HEK293 (cell line): ENCODE results near the gene HES7.
A peak's percentile ranks its signal among the peaks of the same experiment; 100 is the strongest.

Experiments used
- KLF10 ChIP-seq: fragments of 450-650 bp; IDR thresholded peaks from 2 replicates; pipeline ENCODE4 v1.5.1; 2018; ENCODE audit warnings: missing biosample characterization, mild to moderate bottlenecking, missing genetic modification characterization
- SCRT2 ChIP-seq: fragments of 450-650 bp; formaldehyde crosslinking; IDR thresholded peaks from 2 replicates; pipeline ENCODE4 v1.5.1; 2016; ENCODE audit warnings: missing biosample characterization, missing genetic modification characterization
- YY1 ChIP-seq: fragments of 450-650 bp; formaldehyde crosslinking; IDR thresholded peaks from 2 replicates; pipeline ENCODE4 v1.5.1; 2018; ENCODE audit warnings: missing biosample characterization, missing genetic modification characterization
- YY2 ChIP-seq: fragments of 450-650 bp; formaldehyde crosslinking; IDR thresholded peaks from 2 replicates; pipeline ENCODE4 v1.5.1; 2016; ENCODE audit warnings: missing biosample characterization, missing genetic modification characterization
- ZBTB17 ChIP-seq: fragments of 450-650 bp; formaldehyde crosslinking; IDR thresholded peaks from 2 replicates; pipeline ENCODE4 v1.5.1; 2016; ENCODE audit warnings: missing biosample characterization, missing genetic modification characterization
- ZFP69B ChIP-seq: fragments of 450-650 bp; formaldehyde crosslinking; IDR thresholded peaks from 2 replicates; pipeline ENCODE4 v1.5.1; 2016; ENCODE audit warnings: missing biosample characterization, missing genetic modification characterization
- ZNF10 ChIP-seq: fragments of 450-650 bp; formaldehyde crosslinking; IDR thresholded peaks from 2 replicates; pipeline ENCODE4 v1.5.1; 2017; ENCODE audit warnings: missing biosample characterization, missing genetic modification characterization
- ZNF112 ChIP-seq: fragments of 450-650 bp; formaldehyde crosslinking; IDR thresholded peaks from 2 replicates; pipeline ENCODE4 v1.5.0; 2017; ENCODE audit warnings: missing biosample characterization, missing genetic modification characterization
- ZNF239 ChIP-seq: fragments of 450-650 bp; formaldehyde crosslinking; IDR thresholded peaks from 2 replicates; pipeline ENCODE4 v1.5.1; 2016; ENCODE audit warnings: missing biosample characterization, missing genetic modification characterization
- ZNF302 ChIP-seq: fragments of 450-650 bp; formaldehyde crosslinking; IDR thresholded peaks from 2 replicates; pipeline ENCODE4 v1.5.1; 2016; ENCODE audit warnings: missing biosample characterization, missing genetic modification characterization, low read depth
- ZNF311 ChIP-seq: fragments of 450-650 bp; formaldehyde crosslinking; IDR thresholded peaks from 2 replicates; pipeline ENCODE4 v1.5.1; 2017; ENCODE audit warnings: missing biosample characterization, missing genetic modification characterization, borderline replicate concordance
- ZNF433 ChIP-seq: fragments of 450-650 bp; formaldehyde crosslinking; IDR thresholded peaks from 2 replicates; pipeline ENCODE4 v1.5.1; 2016; ENCODE audit warnings: missing biosample characterization, missing genetic modification characterization, low read depth
- ZNF521 ChIP-seq: fragments of 450-650 bp; formaldehyde crosslinking; IDR thresholded peaks from 2 replicates; pipeline ENCODE4 v1.5.1; 2017; ENCODE audit warnings: missing biosample characterization, mild to moderate bottlenecking, missing genetic modification characterization
- ZNF530 ChIP-seq: fragments of 450-650 bp; formaldehyde crosslinking; IDR thresholded peaks from 2 replicates; pipeline ENCODE4 v1.5.1; 2016; ENCODE audit warnings: low read depth, missing biosample characterization, missing genetic modification characterization
- ZNF549 ChIP-seq: fragments of 450-650 bp; IDR thresholded peaks from 2 replicates; pipeline ENCODE4 v1.5.1; 2018; ENCODE audit warnings: missing biosample characterization, missing genetic modification characterization, mild to moderate bottlenecking, inconsistent platforms, moderate library complexity
- ZNF585B ChIP-seq: fragments of 450-650 bp; formaldehyde crosslinking; IDR thresholded peaks from 2 replicates; pipeline ENCODE4 v1.5.1; 2016; ENCODE audit warnings: missing biosample characterization, missing genetic modification characterization
- ZNF624 ChIP-seq: fragments of 450-650 bp; formaldehyde crosslinking; IDR thresholded peaks from 2 replicates; pipeline ENCODE4 v1.5.1; 2017; ENCODE audit warnings: missing biosample characterization, missing genetic modification characterization
- ZNF701 ChIP-seq: fragments of 450-650 bp; formaldehyde crosslinking; IDR thresholded peaks from 2 replicates; pipeline ENCODE4 v1.5.1; 2016; ENCODE audit warnings: missing biosample characterization, missing genetic modification characterization
- ZNF768 ChIP-seq: fragments of 450-650 bp; formaldehyde crosslinking; IDR thresholded peaks from 2 replicates; pipeline ENCODE4 v1.5.1; 2018; ENCODE audit warnings: missing biosample characterization, mild to moderate bottlenecking, missing genetic modification characterization
- TF ChIP-seq, protein P1 (sequence below): fragments of 450-650 bp; formaldehyde crosslinking; IDR thresholded peaks from 2 replicates; pipeline ENCODE4 v1.5.1; 2016; ENCODE audit warnings: missing biosample characterization, missing genetic modification characterization
- TF ChIP-seq, protein P2 (sequence below): fragments of 450-650 bp; formaldehyde crosslinking; IDR thresholded peaks from 2 replicates; pipeline ENCODE4; 2016; ENCODE audit warnings: missing biosample characterization, missing genetic modification characterization
- TF ChIP-seq, protein P3 (sequence below): fragments of 450-650 bp; formaldehyde crosslinking; IDR thresholded peaks from 2 replicates; pipeline ENCODE4 v1.5.1; 2016; ENCODE audit warnings: missing biosample characterization, missing genetic modification characterization
- TF ChIP-seq, protein P4 (sequence below): fragments of 450-650 bp; formaldehyde crosslinking; IDR thresholded peaks from 2 replicates; pipeline ENCODE4 v1.5.1; 2016; ENCODE audit warnings: missing biosample characterization, missing genetic modification characterization
- TF ChIP-seq, protein P5 (sequence below): fragments of 450-650 bp; formaldehyde crosslinking; conservative IDR thresholded peaks from 2 replicates; pipeline ENCODE4 v1.5.1; 2016; ENCODE audit warnings: low read depth, missing biosample characterization, missing genetic modification characterization
- TF ChIP-seq, protein P6 (sequence below): fragments of 450-650 bp; formaldehyde crosslinking; IDR thresholded peaks from 2 replicates; pipeline ENCODE4 v1.5.1; 2016; ENCODE audit warnings: missing biosample characterization, missing genetic modification characterization

Gene HES7

DNA sequence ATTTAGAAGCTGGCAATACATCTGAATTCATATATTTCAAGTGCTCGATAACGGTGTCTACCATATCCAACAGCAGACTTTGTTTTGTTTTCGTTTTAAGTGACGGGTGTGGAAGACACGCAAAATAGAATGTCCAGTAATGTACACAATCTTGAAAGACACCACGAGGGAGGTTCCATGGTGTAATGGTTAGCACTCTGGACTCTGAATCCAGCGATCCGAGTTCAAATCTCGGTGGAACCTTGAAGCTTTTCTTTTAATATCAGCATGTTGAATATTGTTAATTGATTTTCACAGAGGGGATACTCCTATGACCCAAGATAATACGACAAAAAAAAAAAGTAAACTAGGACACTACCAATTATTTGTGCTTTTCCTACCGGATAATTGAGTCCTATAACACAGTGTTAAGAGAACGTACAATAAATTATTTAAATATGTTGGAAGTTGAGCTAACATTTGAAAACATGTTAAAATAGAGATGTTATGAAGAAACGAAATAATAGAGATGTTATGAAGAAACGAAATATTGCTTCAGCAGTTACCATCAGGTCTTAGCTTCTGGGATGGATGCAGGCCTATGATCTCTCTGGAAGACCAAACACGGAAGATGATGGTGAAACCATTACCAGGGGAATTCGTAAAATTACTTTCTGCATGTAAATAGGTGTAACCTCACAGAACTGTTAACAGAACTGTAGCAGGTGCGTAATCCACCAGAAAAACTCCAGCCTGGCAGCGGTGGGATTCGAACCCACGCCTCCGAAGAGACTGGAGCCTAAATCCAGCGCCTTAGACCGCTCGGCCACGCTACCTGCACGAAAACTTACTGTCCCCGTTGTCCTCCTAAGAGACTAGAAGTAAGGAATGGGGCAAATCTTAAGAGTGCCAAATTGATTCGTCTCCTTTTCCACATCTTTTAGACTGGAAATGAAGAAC lies 4.1 kb downstream of the HES7 start (continued):
- TF ChIP-seq YY2 (tag by site-specific recombination), result no peak
- no peak for TF ChIP-seq ZNF624 (tag by site-specific recombination)
- TF ChIP-seq ZNF768, result no peak
- TF ChIP-seq ZNF311 (tag by site-specific recombination), result no peak
- TF ChIP-seq ZNF302 (tag by site-specific recombination), result no peak
- TF ChIP-seq ZNF112 (tag by site-specific recombination), result no peak
- TF ChIP-seq, protein P1, sequence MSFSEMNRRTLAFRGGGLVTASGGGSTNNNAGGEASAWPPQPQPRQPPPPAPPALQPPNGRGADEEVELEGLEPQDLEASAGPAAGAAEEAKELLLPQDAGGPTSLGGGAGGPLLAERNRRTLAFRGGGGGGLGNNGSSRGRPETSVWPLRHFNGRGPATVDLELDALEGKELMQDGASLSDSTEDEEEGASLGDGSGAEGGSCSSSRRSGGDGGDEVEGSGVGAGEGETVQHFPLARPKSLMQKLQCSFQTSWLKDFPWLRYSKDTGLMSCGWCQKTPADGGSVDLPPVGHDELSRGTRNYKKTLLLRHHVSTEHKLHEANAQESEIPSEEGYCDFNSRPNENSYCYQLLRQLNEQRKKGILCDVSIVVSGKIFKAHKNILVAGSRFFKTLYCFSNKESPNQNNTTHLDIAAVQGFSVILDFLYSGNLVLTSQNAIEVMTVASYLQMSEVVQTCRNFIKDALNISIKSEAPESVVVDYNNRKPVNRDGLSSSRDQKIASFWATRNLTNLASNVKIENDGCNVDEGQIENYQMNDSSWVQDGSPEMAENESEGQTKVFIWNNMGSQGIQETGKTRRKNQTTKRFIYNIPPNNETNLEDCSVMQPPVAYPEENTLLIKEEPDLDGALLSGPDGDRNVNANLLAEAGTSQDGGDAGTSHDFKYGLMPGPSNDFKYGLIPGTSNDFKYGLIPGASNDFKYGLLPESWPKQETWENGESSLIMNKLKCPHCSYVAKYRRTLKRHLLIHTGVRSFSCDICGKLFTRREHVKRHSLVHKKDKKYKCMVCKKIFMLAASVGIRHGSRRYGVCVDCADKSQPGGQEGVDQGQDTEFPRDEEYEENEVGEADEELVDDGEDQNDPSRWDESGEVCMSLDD (tag by site-specific recombination), result no peak
- TF ChIP-seq, protein P2, sequence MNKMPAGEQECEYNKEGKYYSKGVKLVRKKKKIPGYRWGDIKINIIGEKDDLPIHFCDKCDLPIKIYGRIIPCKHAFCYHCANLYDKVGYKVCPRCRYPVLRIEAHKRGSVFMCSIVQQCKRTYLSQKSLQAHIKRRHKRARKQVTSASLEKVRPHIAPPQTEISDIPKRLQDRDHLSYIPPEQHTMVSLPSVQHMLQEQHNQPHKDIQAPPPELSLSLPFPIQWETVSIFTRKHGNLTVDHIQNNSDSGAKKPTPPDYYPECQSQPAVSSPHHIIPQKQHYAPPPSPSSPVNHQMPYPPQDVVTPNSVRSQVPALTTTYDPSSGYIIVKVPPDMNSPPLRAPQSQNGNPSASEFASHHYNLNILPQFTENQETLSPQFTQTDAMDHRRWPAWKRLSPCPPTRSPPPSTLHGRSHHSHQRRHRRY (tag by site-specific recombination), result no peak
- peak; percentile 5; the same call in 1 of the 2 replicates for TF ChIP-seq YY1
- TF ChIP-seq, protein P3, sequence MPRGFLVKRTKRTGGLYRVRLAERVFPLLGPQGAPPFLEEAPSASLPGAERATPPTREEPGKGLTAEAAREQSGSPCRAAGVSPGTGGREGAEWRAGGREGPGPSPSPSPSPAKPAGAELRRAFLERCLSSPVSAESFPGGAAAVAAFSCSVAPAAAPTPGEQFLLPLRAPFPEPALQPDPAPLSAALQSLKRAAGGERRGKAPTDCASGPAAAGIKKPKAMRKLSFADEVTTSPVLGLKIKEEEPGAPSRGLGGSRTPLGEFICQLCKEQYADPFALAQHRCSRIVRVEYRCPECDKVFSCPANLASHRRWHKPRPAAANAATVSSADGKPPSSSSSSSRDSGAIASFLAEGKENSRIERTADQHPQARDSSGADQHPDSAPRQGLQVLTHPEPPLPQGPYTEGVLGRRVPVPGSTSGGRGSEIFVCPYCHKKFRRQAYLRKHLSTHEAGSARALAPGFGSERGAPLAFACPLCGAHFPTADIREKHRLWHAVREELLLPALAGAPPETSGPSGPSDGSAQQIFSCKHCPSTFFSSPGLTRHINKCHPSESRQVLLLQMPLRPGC (tag by site-specific recombination), result peak; percentile 73
- no peak for TF ChIP-seq ZNF585B (tag by site-specific recombination)
- peak; percentile 63 for TF ChIP-seq KLF10 (tag by site-specific recombination)
- TF ChIP-seq ZNF433 (tag by site-specific recombination), result no peak
- 0 out of 2 replicates have a peak, but pooled peaks have one; percentile 20 for TF ChIP-seq ZNF239 (tag by site-specific recombination)
- peak; percentile 62 for TF ChIP-seq SCRT2
- peak; percentile 72 for TF ChIP-seq ZFP69B (tag by site-specific recombination)
- TF ChIP-seq, protein P4, sequence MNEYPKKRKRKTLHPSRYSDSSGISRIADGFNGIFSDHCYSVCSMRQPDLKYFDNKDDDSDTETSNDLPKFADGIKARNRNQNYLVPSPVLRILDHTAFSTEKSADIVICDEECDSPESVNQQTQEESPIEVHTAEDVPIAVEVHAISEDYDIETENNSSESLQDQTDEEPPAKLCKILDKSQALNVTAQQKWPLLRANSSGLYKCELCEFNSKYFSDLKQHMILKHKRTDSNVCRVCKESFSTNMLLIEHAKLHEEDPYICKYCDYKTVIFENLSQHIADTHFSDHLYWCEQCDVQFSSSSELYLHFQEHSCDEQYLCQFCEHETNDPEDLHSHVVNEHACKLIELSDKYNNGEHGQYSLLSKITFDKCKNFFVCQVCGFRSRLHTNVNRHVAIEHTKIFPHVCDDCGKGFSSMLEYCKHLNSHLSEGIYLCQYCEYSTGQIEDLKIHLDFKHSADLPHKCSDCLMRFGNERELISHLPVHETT (tag by site-specific recombination), result peak; percentile 12; the same call in 1 of the 2 replicates
- TF ChIP-seq ZNF549 (tag by site-specific recombination), result no peak
- no peak for TF ChIP-seq ZNF521 (tag by site-specific recombination)
- TF ChIP-seq, protein P5, sequence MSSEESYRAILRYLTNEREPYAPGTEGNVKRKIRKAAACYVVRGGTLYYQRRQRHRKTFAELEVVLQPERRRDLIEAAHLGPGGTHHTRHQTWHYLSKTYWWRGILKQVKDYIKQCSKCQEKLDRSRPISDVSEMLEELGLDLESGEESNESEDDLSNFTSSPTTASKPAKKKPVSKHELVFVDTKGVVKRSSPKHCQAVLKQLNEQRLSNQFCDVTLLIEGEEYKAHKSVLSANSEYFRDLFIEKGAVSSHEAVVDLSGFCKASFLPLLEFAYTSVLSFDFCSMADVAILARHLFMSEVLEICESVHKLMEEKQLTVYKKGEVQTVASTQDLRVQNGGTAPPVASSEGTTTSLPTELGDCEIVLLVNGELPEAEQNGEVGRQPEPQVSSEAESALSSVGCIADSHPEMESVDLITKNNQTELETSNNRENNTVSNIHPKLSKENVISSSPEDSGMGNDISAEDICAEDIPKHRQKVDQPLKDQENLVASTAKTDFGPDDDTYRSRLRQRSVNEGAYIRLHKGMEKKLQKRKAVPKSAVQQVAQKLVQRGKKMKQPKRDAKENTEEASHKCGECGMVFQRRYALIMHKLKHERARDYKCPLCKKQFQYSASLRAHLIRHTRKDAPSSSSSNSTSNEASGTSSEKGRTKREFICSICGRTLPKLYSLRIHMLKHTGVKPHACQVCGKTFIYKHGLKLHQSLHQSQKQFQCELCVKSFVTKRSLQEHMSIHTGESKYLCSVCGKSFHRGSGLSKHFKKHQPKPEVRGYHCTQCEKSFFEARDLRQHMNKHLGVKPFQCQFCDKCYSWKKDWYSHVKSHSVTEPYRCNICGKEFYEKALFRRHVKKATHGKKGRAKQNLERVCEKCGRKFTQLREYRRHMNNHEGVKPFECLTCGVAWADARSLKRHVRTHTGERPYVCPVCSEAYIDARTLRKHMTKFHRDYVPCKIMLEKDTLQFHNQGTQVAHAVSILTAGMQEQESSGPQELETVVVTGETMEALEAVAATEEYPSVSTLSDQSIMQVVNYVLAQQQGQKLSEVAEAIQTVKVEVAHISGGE (tag by site-specific recombination), result peak; percentile 50; the same call in 1 of the 2 replicates
- TF ChIP-seq, protein P6, sequence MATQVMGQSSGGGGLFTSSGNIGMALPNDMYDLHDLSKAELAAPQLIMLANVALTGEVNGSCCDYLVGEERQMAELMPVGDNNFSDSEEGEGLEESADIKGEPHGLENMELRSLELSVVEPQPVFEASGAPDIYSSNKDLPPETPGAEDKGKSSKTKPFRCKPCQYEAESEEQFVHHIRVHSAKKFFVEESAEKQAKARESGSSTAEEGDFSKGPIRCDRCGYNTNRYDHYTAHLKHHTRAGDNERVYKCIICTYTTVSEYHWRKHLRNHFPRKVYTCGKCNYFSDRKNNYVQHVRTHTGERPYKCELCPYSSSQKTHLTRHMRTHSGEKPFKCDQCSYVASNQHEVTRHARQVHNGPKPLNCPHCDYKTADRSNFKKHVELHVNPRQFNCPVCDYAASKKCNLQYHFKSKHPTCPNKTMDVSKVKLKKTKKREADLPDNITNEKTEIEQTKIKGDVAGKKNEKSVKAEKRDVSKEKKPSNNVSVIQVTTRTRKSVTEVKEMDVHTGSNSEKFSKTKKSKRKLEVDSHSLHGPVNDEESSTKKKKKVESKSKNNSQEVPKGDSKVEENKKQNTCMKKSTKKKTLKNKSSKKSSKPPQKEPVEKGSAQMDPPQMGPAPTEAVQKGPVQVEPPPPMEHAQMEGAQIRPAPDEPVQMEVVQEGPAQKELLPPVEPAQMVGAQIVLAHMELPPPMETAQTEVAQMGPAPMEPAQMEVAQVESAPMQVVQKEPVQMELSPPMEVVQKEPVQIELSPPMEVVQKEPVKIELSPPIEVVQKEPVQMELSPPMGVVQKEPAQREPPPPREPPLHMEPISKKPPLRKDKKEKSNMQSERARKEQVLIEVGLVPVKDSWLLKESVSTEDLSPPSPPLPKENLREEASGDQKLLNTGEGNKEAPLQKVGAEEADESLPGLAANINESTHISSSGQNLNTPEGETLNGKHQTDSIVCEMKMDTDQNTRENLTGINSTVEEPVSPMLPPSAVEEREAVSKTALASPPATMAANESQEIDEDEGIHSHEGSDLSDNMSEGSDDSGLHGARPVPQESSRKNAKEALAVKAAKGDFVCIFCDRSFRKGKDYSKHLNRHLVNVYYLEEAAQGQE (tag by site-specific recombination), result no peak
- peak; percentile 87 for TF ChIP-seq ZNF10 (tag by site-specific recombination)
- peak; percentile 89 for TF ChIP-seq ZBTB17 (tag by site-specific recombination)
- no peak for TF ChIP-seq ZNF530 (tag by site-specific recombination)
- TF ChIP-seq ZNF701 (tag by site-specific recombination), result no peak
